K562 (cell line): ENCODE results near the gene NRCAM. TPM values are rescaled to one million over a fixed set of nuclear protein-coding genes. Genes with fewer than 3 reads are reported as not detected.

ENCODE experiments used
- BACH1 ChIP-seq: fragments of 200-800 bp; sonication (Bioruptor generic); IDR thresholded peaks from 2 replicates; pipeline ENCODE4 v1.6.1; 2016; ENCODE audit warnings: missing genetic modification characterization, missing compliant biosample characterization
- BHLHE40 ChIP-seq: IDR thresholded peaks from 2 replicates; pipeline ENCODE4 v1.6.1; 2011; ENCODE audit warnings: low read length, improper control_type of control experiment
- CCNT2 ChIP-seq: IDR thresholded peaks from 2 replicates; pipeline ENCODE4 v1.6.1; 2011; ENCODE audit warnings: borderline replicate concordance, low read depth, mild to moderate bottlenecking, moderate library complexity, mixed read lengths, low read length; ENCODE audit not compliant: insufficient read length; ENCODE audit errors: extremely low read depth
- CHD4 ChIP-seq: fragments of 200-600 bp; sonication (generic); IDR thresholded peaks from 3 replicates; pipeline ENCODE4 v1.6.1; 2012; ENCODE audit warnings: low read depth, mild to moderate bottlenecking, mixed read lengths, low read length, inconsistent platforms; ENCODE audit not compliant: insufficient read depth, insufficient replicate concordance, poor library complexity, severe bottlenecking
- FOSL1 ChIP-seq: fragments of 200-800 bp; sonication (Bioruptor generic); conservative IDR thresholded peaks from 2 replicates; pipeline ENCODE4 v1.6.1; 2016; ENCODE audit warnings: missing genetic modification characterization, missing compliant biosample characterization
- HDAC8 ChIP-seq: fragments of 450-650 bp; IDR thresholded peaks from 2 replicates; pipeline ENCODE4 v1.6.1; 2016; ENCODE audit warnings: mild to moderate bottlenecking, missing genetic modification characterization, moderate library complexity, missing compliant biosample characterization
- IRF2 ChIP-seq: sonication (generic); formaldehyde crosslinking; IDR thresholded peaks from 2 replicates; pipeline ENCODE4 v1.8.1; 2022; ENCODE audit warnings: mild to moderate bottlenecking, missing genetic modification reagents
- PTBP1 ChIP-seq: fragments of 200-400 bp; formaldehyde crosslinking; IDR thresholded peaks from 2 replicates; pipeline ENCODE4 v1.6.1; 2017; ENCODE audit warnings: low read depth, low read length
- RB1 ChIP-seq: fragments of 450-650 bp; IDR thresholded peaks from 2 replicates; pipeline ENCODE4 v1.6.1; 2017; ENCODE audit warnings: low read depth, mild to moderate bottlenecking
- SIX5 ChIP-seq, 2 experiments: IDR thresholded peaks; 2 replicates each; pipeline ENCODE4 v1.6.1; 2011; ENCODE audit warnings: low read length in 2 of 2, borderline replicate concordance in 1 of 2, low read depth in 1 of 2, mild to moderate bottlenecking in 1 of 2, moderate library complexity in 1 of 2; ENCODE audit not compliant: insufficient read depth in 1 of 2
- polyA plus RNA-seq, 8 experiments: library from polyadenylated mRNA; depleted of rRNA in 4 of 8; stranded (reverse) in 5 of 8; unstranded in 3 of 8; fragments of >200 nt; fragmentation: Nextera tagmentation in 2 of 8; fragmentation: Illumina TruSeq in 1 of 8; extraction: Ambion mirVana in 2 of 8; extraction: Trizol in 1 of 8; gene quantifications; 2 replicates each; pipeline versions ENCODE4 v1.2.1 to v1.2.3, GENCODE V29; 2011 to 2014; ENCODE audit warnings: inconsistent platforms in 1 of 8, missing spikeins in 1 of 8
- total RNA-seq, 7 experiments: library from RNA; depleted of rRNA in 6 of 7; stranded (reverse); fragments of >200 nt in 6 of 7; fragmentation: Illumina TruSeq in 2 of 7; extraction: Trizol in 2 of 7; gene quantifications; 2 replicates each; pipeline versions ENCODE4 v1.2.1 to v1.2.3, GENCODE V29; 2011 to 2021; ENCODE audit warnings: low replicate concordance in 1 of 7
- TF ChIP-seq, protein P1 (sequence below): sonication (generic); formaldehyde crosslinking; IDR thresholded peaks from 2 replicates; pipeline ENCODE4 v1.8.1; 2023; ENCODE audit warnings: mild to moderate bottlenecking, missing genetic modification reagents, moderate library complexity
- TF ChIP-seq, protein P2 (sequence below): fragments of 450-650 bp; IDR thresholded peaks from 2 replicates; pipeline ENCODE4 v1.6.1; 2018; ENCODE audit not compliant: partially characterized antibody
- TF ChIP-seq, protein P3 (sequence below): fragments of 250-450 bp; sonication (Bioruptor Pico); IDR thresholded peaks from 2 replicates; pipeline ENCODE4 v1.5.1; 2021; ENCODE audit warnings: mild to moderate bottlenecking

Gene NRCAM
- total and polyA plus RNA-seq, 9 of the 15 experiments (the other 6 are each of a cell fraction or from before 2014, with no cell fraction given) = 0.03 to 0.54 (median 0.12) TPM; not detected in 1

DNA sequence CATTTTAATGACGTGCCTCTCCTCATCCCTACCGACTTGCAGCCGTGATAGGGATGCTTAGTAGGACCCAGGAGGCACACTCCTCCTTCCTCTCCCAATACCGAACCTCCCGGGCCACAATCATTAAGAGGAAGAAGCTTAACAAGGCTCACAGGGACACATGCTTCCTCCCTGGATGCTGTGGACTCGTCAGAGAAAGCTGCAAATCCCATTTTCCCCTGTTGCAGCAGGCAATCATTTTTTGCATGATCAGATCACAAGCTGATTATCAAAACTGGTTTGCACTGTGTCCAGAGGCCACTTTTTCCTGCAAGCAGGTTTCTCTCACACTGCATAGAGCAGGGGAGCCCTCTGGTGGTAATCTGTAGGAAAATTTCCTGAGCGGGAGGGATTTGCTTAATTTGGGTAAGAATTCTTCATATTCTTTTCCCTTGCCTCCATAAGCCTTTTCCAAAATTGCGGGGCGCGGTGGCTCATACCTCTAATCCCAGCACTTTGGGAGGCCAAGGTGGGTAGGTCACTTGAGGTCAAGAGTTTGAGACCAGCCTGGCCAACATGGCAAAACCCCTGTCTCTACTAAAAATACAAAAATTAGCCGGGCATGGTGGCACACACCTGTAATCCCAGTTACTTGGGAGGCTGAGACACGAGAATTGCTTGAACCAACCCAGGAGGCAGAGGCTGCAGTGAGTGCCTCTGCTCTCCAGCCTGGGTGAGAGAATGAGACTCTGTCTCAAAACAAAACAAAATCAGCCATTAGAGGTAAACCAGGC, 310.0 kb downstream of the NRCAM start (continued):
- TF ChIP-seq, protein P1, sequence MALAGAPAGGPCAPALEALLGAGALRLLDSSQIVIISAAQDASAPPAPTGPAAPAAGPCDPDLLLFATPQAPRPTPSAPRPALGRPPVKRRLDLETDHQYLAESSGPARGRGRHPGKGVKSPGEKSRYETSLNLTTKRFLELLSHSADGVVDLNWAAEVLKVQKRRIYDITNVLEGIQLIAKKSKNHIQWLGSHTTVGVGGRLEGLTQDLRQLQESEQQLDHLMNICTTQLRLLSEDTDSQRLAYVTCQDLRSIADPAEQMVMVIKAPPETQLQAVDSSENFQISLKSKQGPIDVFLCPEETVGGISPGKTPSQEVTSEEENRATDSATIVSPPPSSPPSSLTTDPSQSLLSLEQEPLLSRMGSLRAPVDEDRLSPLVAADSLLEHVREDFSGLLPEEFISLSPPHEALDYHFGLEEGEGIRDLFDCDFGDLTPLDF (CRISPR knock-in tag) = 0 out of 2 replicates have a peak, but pooled peaks have one; percentile 53
- TF ChIP-seq BHLHE40 = peak; percentile 37; the same call in 1 of the 2 replicates
- TF ChIP-seq RB1 = peak; percentile 78; the same call in 1 of the 2 replicates
- no peak for TF ChIP-seq SIX5 (IDR thresholded peaks at IDR 0.05; ENCODE audit: borderline replicate concordance in 1 of 2, insufficient read depth in 1 of 2, low read depth in 1 of 2, low read length in 2 of 2)
- TF ChIP-seq, protein P2, sequence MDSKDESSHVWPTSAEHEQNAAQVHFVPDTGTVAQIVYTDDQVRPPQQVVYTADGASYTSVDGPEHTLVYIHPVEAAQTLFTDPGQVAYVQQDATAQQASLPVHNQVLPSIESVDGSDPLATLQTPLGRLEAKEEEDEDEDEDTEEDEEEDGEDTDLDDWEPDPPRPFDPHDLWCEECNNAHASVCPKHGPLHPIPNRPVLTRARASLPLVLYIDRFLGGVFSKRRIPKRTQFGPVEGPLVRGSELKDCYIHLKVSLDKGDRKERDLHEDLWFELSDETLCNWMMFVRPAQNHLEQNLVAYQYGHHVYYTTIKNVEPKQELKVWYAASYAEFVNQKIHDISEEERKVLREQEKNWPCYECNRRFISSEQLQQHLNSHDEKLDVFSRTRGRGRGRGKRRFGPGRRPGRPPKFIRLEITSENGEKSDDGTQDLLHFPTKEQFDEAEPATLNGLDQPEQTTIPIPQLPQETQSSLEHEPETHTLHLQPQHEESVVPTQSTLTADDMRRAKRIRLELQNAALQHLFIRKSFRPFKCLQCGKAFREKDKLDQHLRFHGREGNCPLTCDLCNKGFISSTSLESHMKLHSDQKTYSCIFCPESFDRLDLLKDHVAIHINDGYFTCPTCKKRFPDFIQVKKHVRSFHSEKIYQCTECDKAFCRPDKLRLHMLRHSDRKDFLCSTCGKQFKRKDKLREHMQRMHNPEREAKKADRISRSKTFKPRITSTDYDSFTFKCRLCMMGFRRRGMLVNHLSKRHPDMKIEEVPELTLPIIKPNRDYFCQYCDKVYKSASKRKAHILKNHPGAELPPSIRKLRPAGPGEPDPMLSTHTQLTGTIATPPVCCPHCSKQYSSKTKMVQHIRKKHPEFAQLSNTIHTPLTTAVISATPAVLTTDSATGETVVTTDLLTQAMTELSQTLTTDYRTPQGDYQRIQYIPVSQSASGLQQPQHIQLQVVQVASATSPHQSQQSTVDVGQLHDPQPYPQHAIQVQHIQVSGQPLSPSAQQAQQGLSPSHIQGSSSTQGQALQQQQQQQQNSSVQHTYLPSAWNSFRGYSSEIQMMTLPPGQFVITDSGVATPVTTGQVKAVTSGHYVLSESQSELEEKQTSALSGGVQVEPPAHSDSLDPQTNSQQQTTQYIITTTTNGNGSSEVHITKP = no peak
- TF ChIP-seq BACH1 (tag) = no peak
- no peak for TF ChIP-seq FOSL1 (tag)
- TF ChIP-seq, protein P3, sequence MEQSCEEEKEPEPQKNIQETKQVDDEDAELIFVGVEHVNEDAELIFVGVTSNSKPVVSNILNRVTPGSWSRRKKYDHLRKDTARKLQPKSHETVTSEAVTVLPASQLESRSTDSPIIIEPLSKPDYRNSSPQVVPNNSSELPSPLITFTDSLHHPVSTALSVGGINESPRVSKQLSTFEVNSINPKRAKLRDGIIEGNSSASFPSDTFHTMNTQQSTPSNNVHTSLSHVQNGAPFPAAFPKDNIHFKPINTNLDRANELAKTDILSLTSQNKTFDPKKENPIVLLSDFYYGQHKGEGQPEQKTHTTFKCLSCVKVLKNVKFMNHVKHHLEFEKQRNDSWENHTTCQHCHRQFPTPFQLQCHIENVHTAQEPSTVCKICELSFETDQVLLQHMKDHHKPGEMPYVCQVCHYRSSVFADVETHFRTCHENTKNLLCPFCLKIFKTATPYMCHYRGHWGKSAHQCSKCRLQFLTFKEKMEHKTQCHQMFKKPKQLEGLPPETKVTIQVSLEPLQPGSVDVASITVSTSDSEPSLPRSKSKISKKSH (CRISPR knock-in tag) = no peak
- TF ChIP-seq CCNT2 = no peak
- no peak for TF ChIP-seq HDAC8 (tag)
- no peak for TF ChIP-seq PTBP1
- no peak for TF ChIP-seq CHD4
- TF ChIP-seq IRF2 (CRISPR knock-in tag) = no peak
